OCI-LY7 (cell line): ENCODE results near the gene SERINC3.

Source experiments
- EZH2phosphoT487 ChIP-seq: fragments of 200-600 bp; sonication (generic); IDR thresholded peaks from 2 replicates; pipeline ENCODE4 v1.6.1; 2018; ENCODE audit warnings: low read depth, borderline replicate concordance, mild to moderate bottlenecking, mixed run types, antibody characterized with exemption, low read length, moderate library complexity, mixed read lengths
- TF ChIP-seq, protein P1 (sequence below): fragments of 200-600 bp; sonication (generic); conservative IDR thresholded peaks from 2 replicates; pipeline ENCODE4 v1.5.1; 2014; ENCODE audit warnings: mild to moderate bottlenecking, antibody characterized with exemption, low read length, moderate library complexity, mixed read lengths

DNA sequence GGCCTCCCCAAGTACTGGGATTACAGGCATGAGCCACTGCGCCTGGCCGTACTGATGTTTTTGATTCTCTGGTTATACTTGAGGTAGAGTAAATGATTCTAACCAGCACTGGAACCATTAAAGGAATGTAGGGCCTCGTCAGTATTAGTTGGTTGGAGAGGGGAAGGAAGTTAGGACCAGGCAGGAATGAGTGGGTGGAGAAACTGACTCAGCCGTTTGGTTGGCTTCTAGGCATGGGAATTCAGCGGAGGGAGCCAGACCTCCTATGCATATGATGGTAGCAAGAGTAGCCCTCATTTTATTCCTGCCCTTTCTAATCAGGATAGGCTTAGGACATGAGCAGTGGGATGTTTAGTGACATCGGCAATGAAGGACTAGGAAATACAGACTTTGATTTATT is 19.0 kb upstream of the SERINC3 start:
- TF ChIP-seq, protein P1, sequence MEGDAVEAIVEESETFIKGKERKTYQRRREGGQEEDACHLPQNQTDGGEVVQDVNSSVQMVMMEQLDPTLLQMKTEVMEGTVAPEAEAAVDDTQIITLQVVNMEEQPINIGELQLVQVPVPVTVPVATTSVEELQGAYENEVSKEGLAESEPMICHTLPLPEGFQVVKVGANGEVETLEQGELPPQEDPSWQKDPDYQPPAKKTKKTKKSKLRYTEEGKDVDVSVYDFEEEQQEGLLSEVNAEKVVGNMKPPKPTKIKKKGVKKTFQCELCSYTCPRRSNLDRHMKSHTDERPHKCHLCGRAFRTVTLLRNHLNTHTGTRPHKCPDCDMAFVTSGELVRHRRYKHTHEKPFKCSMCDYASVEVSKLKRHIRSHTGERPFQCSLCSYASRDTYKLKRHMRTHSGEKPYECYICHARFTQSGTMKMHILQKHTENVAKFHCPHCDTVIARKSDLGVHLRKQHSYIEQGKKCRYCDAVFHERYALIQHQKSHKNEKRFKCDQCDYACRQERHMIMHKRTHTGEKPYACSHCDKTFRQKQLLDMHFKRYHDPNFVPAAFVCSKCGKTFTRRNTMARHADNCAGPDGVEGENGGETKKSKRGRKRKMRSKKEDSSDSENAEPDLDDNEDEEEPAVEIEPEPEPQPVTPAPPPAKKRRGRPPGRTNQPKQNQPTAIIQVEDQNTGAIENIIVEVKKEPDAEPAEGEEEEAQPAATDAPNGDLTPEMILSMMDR, result no peak
- TF ChIP-seq EZH2phosphoT487, result no peak
